Tibial nerve (tissue), 3 donors: Measurements from ENCODE around the gene SLC35F3.

ENCODE experiments used
- POLR2A ChIP-seq, 2 donors: fragments of 450-650 bp; IDR thresholded peaks; one replicate each; pipeline ENCODE4 v1.6.1; 2017; ENCODE audit warnings: antibody characterized with exemption in 2 of 2, mild to moderate bottlenecking in 2 of 2, moderate library complexity in 2 of 2
- TF ChIP-seq, protein P1 (sequence below), 5 experiments: fragments of 200-600 bp in 3 of 5; fragments of 450-650 bp in 2 of 5; sonication (generic) in 3 of 5; IDR thresholded peaks; one replicate each; pipeline ENCODE4 v1.5.1; 2016 to 2019; ENCODE audit warnings: antibody characterized with exemption in 5 of 5, mild to moderate bottlenecking in 3 of 5, moderate library complexity in 2 of 5

DNA sequence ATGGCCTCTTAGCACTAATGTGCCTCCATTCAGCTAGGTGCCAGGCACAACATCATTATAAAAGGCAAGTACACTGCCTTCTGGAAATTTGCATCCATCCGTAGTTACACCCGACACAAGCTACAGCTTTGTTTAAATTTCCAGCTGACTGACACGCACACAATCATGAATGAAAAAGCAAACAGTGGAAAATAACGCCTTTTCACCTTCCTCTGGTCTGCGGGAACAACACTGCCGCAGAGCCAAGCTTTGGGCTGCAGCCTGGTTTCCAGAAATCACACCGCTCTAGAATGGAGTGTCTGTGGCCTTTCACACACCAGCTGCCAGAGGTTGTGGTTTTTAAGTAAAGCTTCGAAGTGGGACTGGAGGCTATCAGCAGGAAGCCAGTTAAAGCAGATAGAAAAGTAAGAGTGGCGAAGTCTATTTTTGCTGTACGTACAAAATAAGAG, 326.0 kb downstream of the SLC35F3 start:
- TF ChIP-seq, protein P1, sequence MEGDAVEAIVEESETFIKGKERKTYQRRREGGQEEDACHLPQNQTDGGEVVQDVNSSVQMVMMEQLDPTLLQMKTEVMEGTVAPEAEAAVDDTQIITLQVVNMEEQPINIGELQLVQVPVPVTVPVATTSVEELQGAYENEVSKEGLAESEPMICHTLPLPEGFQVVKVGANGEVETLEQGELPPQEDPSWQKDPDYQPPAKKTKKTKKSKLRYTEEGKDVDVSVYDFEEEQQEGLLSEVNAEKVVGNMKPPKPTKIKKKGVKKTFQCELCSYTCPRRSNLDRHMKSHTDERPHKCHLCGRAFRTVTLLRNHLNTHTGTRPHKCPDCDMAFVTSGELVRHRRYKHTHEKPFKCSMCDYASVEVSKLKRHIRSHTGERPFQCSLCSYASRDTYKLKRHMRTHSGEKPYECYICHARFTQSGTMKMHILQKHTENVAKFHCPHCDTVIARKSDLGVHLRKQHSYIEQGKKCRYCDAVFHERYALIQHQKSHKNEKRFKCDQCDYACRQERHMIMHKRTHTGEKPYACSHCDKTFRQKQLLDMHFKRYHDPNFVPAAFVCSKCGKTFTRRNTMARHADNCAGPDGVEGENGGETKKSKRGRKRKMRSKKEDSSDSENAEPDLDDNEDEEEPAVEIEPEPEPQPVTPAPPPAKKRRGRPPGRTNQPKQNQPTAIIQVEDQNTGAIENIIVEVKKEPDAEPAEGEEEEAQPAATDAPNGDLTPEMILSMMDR (IDR thresholded peaks at IDR 0.05): no peak
- TF ChIP-seq POLR2A (IDR thresholded peaks at IDR 0.05): no peak
